MV-4-11 (cell line): Measurements from ENCODE around the gene LRRC41.
"Not testable (repeated sequence)": the region's sequence is repeated elsewhere in the genome, so short reads cannot be mapped to it uniquely, and the experiment has no call there.

Experiments used
- DNase-seq: peaks from one replicate; lab custom pipeline; 2025; lab: John Stamatoyannopoulos, UW

Gene LRRC41

GRCh38 chr1:46325285-46326076 lies 22.1 kb upstream of the LRRC41 start:
- peak; percentile 73 for DNase-seq

- DNase-seq, result not testable (repeated sequence)
These were observed 18.8 kb upstream of the LRRC41 start for GRCh38 chr1:46322191-46322590.

- DNase-seq, result not testable (repeated sequence)
These were observed 16.8 kb upstream of the LRRC41 start for GRCh38 chr1:46319960-46320914.

- DNase-seq, result not testable (repeated sequence)
These were observed 15.9 kb upstream of the LRRC41 start for GRCh38 chr1:46319301-46319700.

GRCh38 chr1:46317323-46317722 lies 13.9 kb upstream of the LRRC41 start:
- DNase-seq, result no peak

DNA sequence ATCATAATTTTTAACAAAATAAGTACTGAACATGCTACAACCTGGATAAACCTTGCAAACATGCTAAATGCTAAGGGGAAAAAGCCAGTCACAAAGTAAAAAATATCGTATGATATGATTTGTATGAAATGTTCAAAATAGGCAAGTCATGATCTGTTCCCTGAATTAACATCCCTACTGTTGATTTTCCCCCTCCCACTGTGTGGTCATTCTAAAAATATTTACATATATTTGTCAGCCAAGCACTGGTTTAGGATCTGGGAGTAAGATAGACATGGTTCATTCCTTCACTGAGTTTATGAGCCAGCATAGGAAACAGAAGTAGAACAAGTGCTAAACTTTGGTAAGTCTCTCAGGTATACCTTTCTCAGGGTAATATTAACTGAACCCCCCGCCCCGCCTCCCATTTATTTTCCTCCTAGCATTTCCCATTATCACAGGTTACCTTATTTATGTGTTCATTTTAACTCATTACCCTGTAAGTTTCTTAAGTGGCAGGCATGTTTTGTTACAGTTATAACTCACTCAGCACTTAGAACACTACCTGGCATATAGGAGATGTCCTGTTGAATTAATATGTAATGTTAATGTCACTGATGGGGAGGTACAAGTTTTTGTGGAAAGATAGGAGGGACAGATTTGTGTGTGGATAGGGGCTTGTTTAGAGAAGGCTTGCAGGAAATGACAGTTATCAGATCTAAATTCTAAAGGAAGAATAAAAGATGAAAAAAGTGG lies 12.4 kb upstream of the LRRC41 start:
- DNase-seq, result no peak

- DNase-seq, result no peak
These were observed 6.9 kb upstream of the LRRC41 start for GRCh38 chr1:46310321-46310720.

DNA sequence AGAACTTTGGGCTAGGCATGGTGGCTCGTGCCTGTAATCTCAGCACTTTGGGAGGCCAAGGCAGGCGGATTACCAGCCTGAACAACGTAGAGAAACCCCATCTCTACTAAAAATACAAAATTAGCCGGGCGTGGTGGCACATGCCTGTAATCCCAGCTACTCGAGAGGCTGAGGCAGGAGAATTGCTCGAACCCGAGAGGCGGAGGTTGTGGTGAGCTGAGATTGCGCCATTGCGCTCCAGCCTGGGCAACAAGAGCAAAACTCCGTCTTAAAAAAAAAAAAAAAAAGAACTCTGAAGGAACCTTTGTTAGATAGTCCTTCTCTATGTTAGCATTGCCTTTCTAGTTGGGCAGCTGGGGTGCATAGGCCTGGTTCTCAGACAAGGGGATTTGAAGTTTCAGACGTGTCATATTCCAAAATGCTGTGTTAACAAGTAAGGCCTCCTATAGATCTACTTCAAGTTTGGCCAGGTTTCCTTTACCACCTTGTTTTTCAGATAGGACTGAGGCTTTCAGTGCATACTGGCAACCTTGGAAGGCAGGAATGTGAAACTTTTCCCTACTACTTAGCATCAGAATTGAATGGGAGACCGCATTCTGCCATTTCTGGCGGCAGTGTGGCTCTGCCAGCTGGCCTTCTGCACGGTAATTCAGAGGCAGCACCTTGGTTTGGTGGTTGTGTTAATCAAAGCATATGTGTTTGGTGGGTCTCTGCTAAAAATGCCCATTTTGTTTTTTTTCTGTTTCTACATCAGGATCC lies 6.2 kb upstream of the LRRC41 start:
- DNase-seq, result peak; percentile 22

DNA sequence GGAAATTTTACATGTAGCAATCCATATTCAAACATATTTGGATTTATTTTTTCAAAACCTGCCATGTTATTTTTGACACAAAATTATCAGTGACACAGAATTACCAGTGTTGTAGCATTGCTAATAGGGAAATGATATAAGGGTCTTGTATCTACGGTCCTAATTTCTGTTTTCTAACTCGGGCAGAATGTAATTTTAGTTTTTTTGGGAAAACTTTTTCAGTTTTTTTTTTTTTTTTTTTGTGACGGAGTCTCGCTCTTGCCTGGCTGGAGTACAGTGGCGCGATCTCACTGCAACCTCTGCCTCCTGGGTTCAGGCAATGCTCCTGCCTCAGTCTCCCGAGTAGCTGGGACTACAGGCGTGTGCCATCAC lies 2.7 kb upstream of the LRRC41 start:
- no peak for DNase-seq

- no peak for DNase-seq
These were observed 483 bp upstream of the LRRC41 start for GRCh38 chr1:46303872-46304326.

DNA sequence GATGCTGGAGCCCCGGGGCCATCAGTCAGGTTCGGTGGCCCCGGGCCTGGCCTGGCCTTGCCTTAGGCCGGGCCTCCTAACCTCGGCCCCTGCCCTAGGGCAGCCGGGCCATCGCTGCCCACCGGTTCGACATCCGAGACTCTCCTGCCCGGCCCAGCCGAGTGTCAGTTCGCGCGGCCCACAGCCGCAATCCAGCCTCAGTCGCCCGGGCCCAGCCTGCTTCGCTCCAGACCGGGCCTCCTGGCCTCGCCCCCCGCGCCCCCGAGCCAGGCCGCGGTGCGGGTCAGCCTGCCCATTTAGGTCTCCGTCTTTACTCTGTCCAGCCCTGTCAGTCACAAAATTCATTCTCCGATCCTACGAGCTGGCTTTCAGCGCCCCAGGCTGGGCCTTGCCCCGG lies 777 bp downstream of the LRRC41 start:
- DNase-seq, result no peak

DNA sequence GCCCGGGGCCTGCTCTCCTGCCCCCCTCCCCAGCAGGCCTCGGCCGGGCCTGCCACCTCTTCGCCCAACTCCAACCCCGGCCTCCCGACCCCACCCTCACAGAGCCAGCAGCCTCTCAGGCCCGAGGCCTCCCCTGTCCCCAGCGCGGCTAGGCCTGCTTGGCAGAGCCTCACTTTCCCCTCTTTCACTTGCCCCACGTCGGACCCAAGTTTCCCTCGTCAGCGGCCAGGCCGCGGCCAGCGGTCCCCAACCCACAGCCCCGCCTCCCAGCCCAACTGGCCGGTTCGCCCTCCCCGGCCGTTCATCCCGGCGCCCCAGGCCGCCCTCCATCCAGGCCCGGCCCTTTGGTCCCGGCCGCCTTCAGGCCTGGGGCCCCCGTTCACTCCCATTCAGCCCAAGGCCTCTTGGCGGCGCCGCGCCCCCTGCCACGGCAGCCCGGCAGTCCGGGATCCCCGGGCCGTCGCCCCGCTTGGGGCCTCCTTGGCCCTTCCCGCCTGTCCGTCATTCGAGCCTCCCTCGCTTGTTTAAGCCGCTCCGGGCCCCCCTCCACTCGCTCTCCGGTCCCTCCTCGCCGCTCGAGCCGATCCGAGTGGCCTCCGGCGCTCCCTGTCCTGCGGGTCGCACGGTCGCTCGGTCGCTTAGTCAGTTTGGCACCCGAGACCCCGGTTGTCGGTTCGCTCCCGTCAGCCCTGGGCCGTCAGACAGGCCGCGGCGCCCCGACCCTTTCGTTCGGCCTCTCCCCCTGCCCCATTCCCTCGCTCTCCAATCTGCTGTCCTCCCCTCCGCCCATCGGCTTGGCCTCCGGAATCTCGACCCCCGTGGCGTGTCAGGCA lies 1.4 kb downstream of the LRRC41 start:
- DNase-seq, result peak; percentile 36

DNA sequence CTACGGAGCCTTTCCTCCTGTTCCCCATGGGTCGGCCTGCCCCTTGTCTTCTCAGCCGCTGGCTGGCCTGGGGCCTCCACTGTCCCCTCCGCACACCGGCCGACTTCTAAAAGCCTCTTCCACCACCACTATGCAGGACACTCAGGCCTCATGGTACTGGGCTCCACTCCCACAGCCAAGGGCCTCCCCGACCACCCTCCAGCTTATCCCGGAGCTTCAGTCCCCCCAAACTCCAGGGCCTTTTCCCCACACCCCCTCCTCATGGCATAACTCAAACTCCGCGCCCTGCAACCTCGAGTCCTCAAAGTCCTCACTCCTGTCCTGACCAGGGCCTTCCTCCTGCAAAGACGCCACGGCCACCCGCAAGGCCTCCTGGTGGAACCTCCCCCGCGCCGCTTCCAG lies 2.0 kb downstream of the LRRC41 start:
- DNase-seq, result no peak

- no peak for DNase-seq
These were observed 2.6 kb downstream of the LRRC41 start for GRCh38 chr1:46300673-46301405.

DNA sequence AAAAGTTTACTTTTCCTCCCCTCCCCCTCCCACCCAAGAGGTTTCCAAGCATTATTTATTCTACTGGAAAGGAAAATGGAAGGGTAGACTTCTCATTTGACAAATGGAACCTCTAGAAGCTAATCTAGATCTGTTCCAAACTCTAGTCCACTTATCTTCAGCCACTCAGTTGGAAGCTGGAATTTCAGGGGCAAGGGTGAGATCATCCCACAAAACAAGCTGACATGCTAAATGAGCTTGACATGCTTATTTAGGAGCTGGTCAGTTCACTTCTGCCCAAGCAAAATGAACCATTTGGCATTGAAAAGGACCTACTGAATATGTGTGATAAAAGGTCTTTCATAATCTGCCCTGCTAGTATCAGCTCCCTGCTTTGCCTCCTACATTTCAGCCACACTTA lies 5.0 kb downstream of the LRRC41 start:
- no peak for DNase-seq

DNA sequence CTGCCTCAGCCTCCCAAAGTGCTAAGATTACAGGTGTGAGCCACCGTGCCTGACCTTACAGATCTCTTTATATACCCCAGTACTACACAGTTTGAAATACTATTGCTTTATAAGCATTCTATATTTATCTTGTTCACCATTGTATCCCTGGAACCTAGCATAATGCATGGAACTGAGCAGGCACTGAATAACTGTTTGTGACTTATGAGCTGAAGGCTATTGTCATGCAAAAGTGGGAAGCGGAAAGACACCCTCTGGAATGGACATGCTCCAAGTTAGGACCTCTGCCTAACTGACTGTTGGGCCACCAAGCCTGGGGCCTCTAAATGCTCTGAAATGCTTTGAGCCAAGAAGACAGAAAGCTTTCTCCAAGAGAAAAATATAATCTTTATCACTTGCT lies 8.1 kb downstream of the LRRC41 start:
- DNase-seq, result no peak

- no peak for DNase-seq
These were observed 13.4 kb downstream of the LRRC41 start for GRCh38 chr1:46289976-46290375.

DNA sequence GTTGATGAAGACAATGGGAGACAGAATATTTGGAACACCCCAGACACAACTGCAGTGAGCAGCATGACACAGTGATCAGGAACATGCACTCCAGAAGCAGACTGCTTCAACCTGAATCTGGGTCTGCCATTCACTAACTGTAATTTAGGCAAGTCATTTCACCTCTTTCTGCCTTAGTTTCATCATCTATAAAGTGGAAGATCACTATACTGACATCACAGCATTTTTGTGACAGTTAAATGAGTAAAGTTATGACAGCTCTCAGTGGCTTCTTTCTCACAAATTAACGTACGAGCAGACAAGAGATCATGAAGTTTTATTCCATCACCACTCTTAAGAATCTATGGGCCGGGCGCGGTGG lies 14.3 kb downstream of the LRRC41 start:
- no peak for DNase-seq

DNA sequence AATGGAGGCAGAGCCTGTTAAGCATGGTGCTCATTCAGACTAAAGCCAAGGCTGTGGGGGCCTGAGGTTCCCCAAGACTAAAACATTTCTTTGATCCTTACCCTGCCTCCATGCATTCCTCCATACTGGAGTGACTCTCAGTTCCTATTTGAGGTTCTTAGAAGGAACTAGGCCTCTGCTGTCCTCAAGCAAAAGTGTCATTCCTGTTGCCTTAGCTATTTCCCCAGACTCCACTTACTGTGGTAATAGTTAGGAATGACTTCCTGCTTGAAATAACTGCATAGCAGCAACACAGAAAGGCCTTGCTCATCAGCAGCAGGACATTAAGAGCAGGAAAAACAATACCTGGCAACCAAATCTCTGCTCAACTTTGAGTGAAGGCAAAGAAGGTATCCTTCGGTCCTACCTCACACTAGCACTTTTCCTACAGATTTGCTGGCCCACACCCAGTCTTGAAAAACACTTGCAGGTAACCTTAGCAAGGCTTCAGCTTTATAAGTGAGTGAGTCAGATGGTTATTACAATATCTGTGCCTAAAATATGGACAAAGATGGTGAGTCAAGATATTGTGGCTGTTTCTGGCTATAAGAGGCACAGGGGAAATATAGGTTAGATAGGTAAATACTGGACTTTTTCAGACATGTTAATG lies 14.8 kb downstream of the LRRC41 start:
- peak; percentile 56 for DNase-seq
